H9 (cell line): ENCODE measurements around the gene KCNN2. TPM values are rescaled to one million over a fixed set of nuclear protein-coding genes. Genes with fewer than 3 reads are reported as not detected.

Experiments
- DNase-seq: peaks from one replicate; pipeline ENCODE4 v3.0.0-alpha.2; 2017
- H2AFZ ChIP-seq: one replicate; pipeline ENCODE4 v1.6.1; 2013; ENCODE audit warnings: mild to moderate bottlenecking, low read length, control low read depth, moderate library complexity
- H2AK5ac ChIP-seq: 2 replicates; pipeline ENCODE4 v1.6.1; 2013; ENCODE audit warnings: low read length, control low read depth, mixed read lengths; ENCODE audit not compliant: insufficient read length
- H2BK120ac ChIP-seq: one replicate; pipeline ENCODE4 v1.6.1; 2013; ENCODE audit warnings: low read depth, mild to moderate bottlenecking, low read length, control low read depth, inconsistent platforms; ENCODE audit not compliant: poor library complexity, severe bottlenecking
- H2BK12ac ChIP-seq: 2 replicates; pipeline ENCODE4 v1.6.1; 2013; ENCODE audit warnings: low read length, control low read depth, mixed read lengths, low read depth; ENCODE audit not compliant: insufficient read length
- H2BK15ac ChIP-seq: 2 replicates; pipeline ENCODE4 v1.6.1; 2013; ENCODE audit warnings: low read depth, low read length, control low read depth
- H2BK20ac ChIP-seq: one replicate; pipeline ENCODE4 v1.6.1; 2013; ENCODE audit warnings: low read depth, mild to moderate bottlenecking, low read length, control low read depth, inconsistent platforms; ENCODE audit not compliant: poor library complexity, severe bottlenecking
- H2BK5ac ChIP-seq: 2 replicates; pipeline ENCODE4 v1.6.1; 2013; ENCODE audit warnings: low read length, control low read depth, mixed read lengths; ENCODE audit not compliant: insufficient read length
- H3K14ac ChIP-seq: 2 replicates; pipeline ENCODE4 v1.6.1; 2013; ENCODE audit warnings: low read length, control low read depth; ENCODE audit not compliant: insufficient read depth
- H3K18ac ChIP-seq: 2 replicates; pipeline ENCODE4 v1.6.1; 2013; ENCODE audit warnings: low read depth, mild to moderate bottlenecking, mixed read lengths, low read length, control low read depth; ENCODE audit not compliant: insufficient read length
- H3K23ac ChIP-seq: 2 replicates; pipeline ENCODE4 v1.6.1; 2013; ENCODE audit warnings: low read length, control low read depth, mixed read lengths, low read depth; ENCODE audit not compliant: insufficient read length
- H3K23me2 ChIP-seq: 2 replicates; pipeline ENCODE4 v1.6.1; 2013; ENCODE audit warnings: low read depth, mild to moderate bottlenecking, mixed read lengths, low read length, control low read depth; ENCODE audit not compliant: insufficient read length, poor library complexity, severe bottlenecking
- H3K27ac ChIP-seq: 2 replicates; pipeline ENCODE4 v1.5.1; 2013; ENCODE audit warnings: low read length, control low read depth, mixed read lengths, low read depth; ENCODE audit not compliant: insufficient read length
- H3K27me3 ChIP-seq: 2 replicates; pipeline ENCODE4 v1.6.1; 2013; ENCODE audit warnings: low read length, control low read depth, inconsistent platforms; ENCODE audit not compliant: insufficient read depth
- H3K4ac ChIP-seq: 2 replicates; pipeline ENCODE4 v1.6.1; 2013; ENCODE audit warnings: low read depth, mild to moderate bottlenecking, control low read depth, inconsistent platforms, low read length, moderate library complexity
- H3K4me1 ChIP-seq: 2 replicates; pipeline ENCODE4 v1.6.1; 2013; ENCODE audit warnings: low read length, control low read depth, inconsistent platforms; ENCODE audit not compliant: insufficient read depth
- H3K4me2 ChIP-seq: 2 replicates; pipeline ENCODE4 v1.6.1; 2013; ENCODE audit warnings: low read length, control low read depth, mixed read lengths; ENCODE audit not compliant: insufficient read length, insufficient read depth
- H3K56ac ChIP-seq: 2 replicates; pipeline ENCODE4 v1.6.1; 2013; ENCODE audit warnings: low read depth, mild to moderate bottlenecking, mixed read lengths, low read length, control low read depth; ENCODE audit not compliant: insufficient read length
- H3K79me1 ChIP-seq: 2 replicates; pipeline ENCODE4 v1.6.1; 2013; ENCODE audit warnings: low read depth, mild to moderate bottlenecking, moderate library complexity, low read length, control low read depth, inconsistent platforms; ENCODE audit not compliant: insufficient read depth, poor library complexity, severe bottlenecking
- H3K79me2 ChIP-seq: 2 replicates; pipeline ENCODE4 v1.6.1; 2013; ENCODE audit warnings: low read length, control low read depth, inconsistent platforms; ENCODE audit not compliant: insufficient read depth
- H3K9ac ChIP-seq: 2 replicates; pipeline ENCODE4 v1.6.1; 2013; ENCODE audit warnings: low read length, control low read depth, mixed read lengths; ENCODE audit not compliant: insufficient read length; ENCODE audit errors: extremely low read depth
- H3K9me3 ChIP-seq: one replicate; pipeline ENCODE4 v1.6.1; 2013; ENCODE audit warnings: low read depth, low read length, inconsistent platforms; ENCODE audit not compliant: control insufficient read depth
- H3T11ph ChIP-seq: one replicate; pipeline ENCODE4 v1.6.1; 2013; ENCODE audit warnings: mild to moderate bottlenecking, low read length, control low read depth, inconsistent platforms
- H4K20me1 ChIP-seq: one replicate; pipeline ENCODE4 v1.6.1; 2013; ENCODE audit not compliant: control insufficient read depth, insufficient read length, insufficient read depth
- H4K5ac ChIP-seq: 2 replicates; pipeline ENCODE4 v1.6.1; 2013; ENCODE audit warnings: low read depth, mild to moderate bottlenecking, mixed read lengths, low read length, control low read depth; ENCODE audit not compliant: insufficient read length
- H4K8ac ChIP-seq: replicated peaks from 2 replicates; pipeline ENCODE4 v1.6.1; 2013; ENCODE audit warnings: low read length, control low read depth, mixed read lengths, low read depth; ENCODE audit not compliant: insufficient read length
- H4K91ac ChIP-seq: 2 replicates; pipeline ENCODE4 v1.6.1; 2013; ENCODE audit warnings: low read depth, mild to moderate bottlenecking, moderate library complexity, mixed read lengths, low read length, control low read depth; ENCODE audit not compliant: insufficient read length
- H3K27ac Mint-ChIP-seq, 3 experiments: 2 replicates in 2 of 3; 3 replicates in 1 of 3; pipeline ENCODE4 v1.8.0; 2020 to 2021; ENCODE audit warnings: mixed read lengths in 3 of 3, mild to moderate bottlenecking in 1 of 3, moderate library complexity in 1 of 3
- H3K27me3 Mint-ChIP-seq: 2 replicates; pipeline ENCODE4 v1.8.0; 2021; ENCODE audit warnings: low read depth, mild to moderate bottlenecking, moderate library complexity, mixed read lengths
- H3K36me3 Mint-ChIP-seq, 3 experiments: 2 replicates in 2 of 3; 3 replicates in 1 of 3; pipeline ENCODE4 v1.8.0; 2020 to 2021; ENCODE audit warnings: low read depth in 3 of 3, mixed read lengths in 3 of 3; ENCODE audit not compliant: insufficient read depth in 1 of 3
- H3K4me1 Mint-ChIP-seq, 2 experiments: 2 replicates each; pipeline ENCODE4 v1.8.0; 2020; ENCODE audit warnings: mixed read lengths in 2 of 2
- H3K4me3 Mint-ChIP-seq, 2 experiments: 2 replicates in 1 of 2; 3 replicates in 1 of 2; pipeline ENCODE4 v1.8.0; 2020 to 2021; ENCODE audit warnings: mild to moderate bottlenecking in 2 of 2, mixed read lengths in 2 of 2, moderate library complexity in 1 of 2
- H3K9me3 Mint-ChIP-seq, 2 experiments: 2 replicates in 1 of 2; 3 replicates in 1 of 2; pipeline ENCODE4 v1.8.0; 2020; ENCODE audit warnings: mild to moderate bottlenecking in 2 of 2, mixed read lengths in 2 of 2, moderate library complexity in 1 of 2
- CTCF ChIP-seq: fragments of 200-600 bp; sonication (generic); conservative IDR thresholded peaks from 3 replicates; pipeline ENCODE4 v1.8.0; 2021; ENCODE audit warnings: antibody characterized with exemption, mild to moderate bottlenecking
- WGBS: extraction: QIAGEN DNeasy Blood & Tissue Kit; methylation state at CpG from one replicate; pipeline ENCODE4 v1.1.7; 2013; ENCODE audit warnings: missing lambda C conversion rate, low lambda C conversion rate, mixed read lengths; ENCODE audit not compliant: insufficient read length; ENCODE audit errors: extremely low coverage; 5-methylcytosine and 5-hydroxymethylcytosine counted together
- total RNA-seq: library from RNA; stranded (reverse); gene quantifications from 2 replicates; pipeline ENCODE4 v1.2.1, GENCODE V29; 2021

Gene KCNN2
- total RNA-seq, 1 experiment from 2014 or later = 21.0 TPM

GRCh38 chr5:114471529-114471928 lies 109.7 kb downstream of the KCNN2 start:
- Histone ChIP-seq H4K20me1 (no peaks in the 10 kb centered on the region), H3K56ac (no peak overlapping the region), H3K4me2 (no peak overlapping the region), H3K79me2 (no peaks in the 10 kb centered on the region), H3K9me3 (no peaks in the 10 kb centered on the region), H3K18ac (no peak overlapping the region), H2BK12ac (no peak overlapping the region), H3K4me1 (0 out of 2 replicates have a peak, but pooled peaks cover 3% of the 10 kb centered on the region), H4K5ac (no peak overlapping the region), H3T11ph (no peak overlapping the region), H3K27ac (no peak overlapping the region), H3K14ac (no peak overlapping the region), H3K79me1 (no peaks in the 10 kb centered on the region), H2BK15ac (no peak overlapping the region), H3K4ac (no peak overlapping the region), H3K9ac (no peak overlapping the region), H2AK5ac (no peak overlapping the region), H2BK5ac (no peak overlapping the region), H2BK120ac (no peak overlapping the region), H2BK20ac (no peak overlapping the region), H3K23ac (no peak overlapping the region), H4K91ac (no peak overlapping the region), H3K23me2 (no peaks in the 10 kb centered on the region), H2AFZ (no peak overlapping the region), H3K27me3 (no peaks in the 10 kb centered on the region), H4K8ac (no peak overlapping the region)
- no peak overlapping the region for H3K4me3 Mint-ChIP-seq
- DNase-seq = no peak
- WGBS = no CpG with 5 or more reads among the region's 2 CpGs
- H3K9me3 Mint-ChIP-seq = no peaks in the 10 kb centered on the region
- no peaks in the 10 kb centered on the region for H3K27me3 Mint-ChIP-seq
- peaks cover 7 to 35% (median 30%) of the 10 kb centered on the region in 3 experiments for H3K36me3 Mint-ChIP-seq
- TF ChIP-seq CTCF = no peak
- no peaks in the 10 kb centered on the region; a peak in 3 of 4 replicates for H3K4me1 Mint-ChIP-seq
- H3K27ac Mint-ChIP-seq = no peak overlapping the region; a peak in 1 of 7 replicates
